ENCODE data around the gene INMT. TPM values are rescaled to one million over a fixed set of nuclear protein-coding genes. Genes with fewer than 3 reads are reported as not detected.

The INMT gene
- total RNA-seq, 6 experiments from 2014 or later: not detected

DNA sequence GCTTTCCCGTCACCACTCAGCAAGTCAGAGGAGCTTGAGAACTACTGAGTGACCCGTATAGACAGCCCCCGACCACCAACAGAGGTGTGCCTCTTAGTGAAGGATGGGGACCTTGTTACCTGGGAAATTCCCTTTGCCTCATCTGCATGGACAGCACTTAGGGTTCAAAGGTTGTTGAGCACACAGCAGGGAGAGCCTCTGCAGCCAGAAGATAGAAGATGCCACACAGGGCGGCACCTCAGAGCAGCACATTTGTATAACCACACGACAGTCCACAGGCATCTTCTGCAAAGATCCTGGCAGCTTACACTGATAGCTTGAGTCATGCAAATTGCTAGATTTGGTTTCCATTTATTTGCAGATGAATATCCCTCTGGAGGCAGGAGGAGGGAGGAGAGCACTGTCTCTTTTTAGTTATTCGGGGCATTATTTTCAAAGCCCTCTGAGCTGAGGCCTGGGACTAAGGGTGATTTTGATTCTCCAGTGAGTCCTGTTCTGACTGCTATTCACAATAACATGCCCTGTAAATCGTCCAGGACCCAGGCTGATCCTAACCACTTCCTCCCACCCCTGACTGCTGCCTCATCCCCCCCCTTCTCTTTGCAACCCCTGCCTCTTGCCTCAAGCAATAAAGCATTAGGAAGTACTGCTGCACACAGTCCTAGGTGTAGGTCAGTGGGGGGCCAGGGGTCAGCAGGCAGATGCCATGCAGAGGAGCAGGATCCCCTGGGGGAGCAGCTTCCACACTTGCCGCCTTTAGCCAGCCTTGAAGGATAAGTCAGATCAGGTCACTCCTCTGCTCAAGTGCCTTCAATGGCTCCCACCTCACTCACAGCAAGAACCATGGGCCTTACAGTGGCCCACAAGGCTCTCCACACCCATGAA lies 24.6 kb upstream of the INMT start:
- H3K4me3 Mint-ChIP-seq: no peak overlapping the region
- no peaks in the 10 kb centered on the region for H3K36me3 Mint-ChIP-seq (ENCODE audit: low read depth)
- no peak overlapping the region for H3K27ac Mint-ChIP-seq
- TF ChIP-seq, protein P1, sequence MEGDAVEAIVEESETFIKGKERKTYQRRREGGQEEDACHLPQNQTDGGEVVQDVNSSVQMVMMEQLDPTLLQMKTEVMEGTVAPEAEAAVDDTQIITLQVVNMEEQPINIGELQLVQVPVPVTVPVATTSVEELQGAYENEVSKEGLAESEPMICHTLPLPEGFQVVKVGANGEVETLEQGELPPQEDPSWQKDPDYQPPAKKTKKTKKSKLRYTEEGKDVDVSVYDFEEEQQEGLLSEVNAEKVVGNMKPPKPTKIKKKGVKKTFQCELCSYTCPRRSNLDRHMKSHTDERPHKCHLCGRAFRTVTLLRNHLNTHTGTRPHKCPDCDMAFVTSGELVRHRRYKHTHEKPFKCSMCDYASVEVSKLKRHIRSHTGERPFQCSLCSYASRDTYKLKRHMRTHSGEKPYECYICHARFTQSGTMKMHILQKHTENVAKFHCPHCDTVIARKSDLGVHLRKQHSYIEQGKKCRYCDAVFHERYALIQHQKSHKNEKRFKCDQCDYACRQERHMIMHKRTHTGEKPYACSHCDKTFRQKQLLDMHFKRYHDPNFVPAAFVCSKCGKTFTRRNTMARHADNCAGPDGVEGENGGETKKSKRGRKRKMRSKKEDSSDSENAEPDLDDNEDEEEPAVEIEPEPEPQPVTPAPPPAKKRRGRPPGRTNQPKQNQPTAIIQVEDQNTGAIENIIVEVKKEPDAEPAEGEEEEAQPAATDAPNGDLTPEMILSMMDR (IDR thresholded peaks at IDR 0.05): no peak
- peaks cover 55% of the 10 kb centered on the region for H3K27me3 Mint-ChIP-seq (ENCODE audit: insufficient read depth)
- peak; percentile 27 for DNase-seq
- no peaks in the 10 kb centered on the region for H3K4me1 Mint-ChIP-seq (ENCODE audit: low read depth)
- H3K9me3 Mint-ChIP-seq: no peaks in the 10 kb centered on the region

- Mint-ChIP-seq H3K27me3 (ENCODE audit: insufficient read depth) (peaks cover 64% of the 10 kb centered on the region), H3K9me3 (no peaks in the 10 kb centered on the region), H3K27ac (no peak overlapping the region), H3K36me3 (ENCODE audit: low read depth) (no peaks in the 10 kb centered on the region), H3K4me1 (ENCODE audit: low read depth) (no peaks in the 10 kb centered on the region), H3K4me3 (no peak overlapping the region)
- TF ChIP-seq, protein P1 (IDR thresholded peaks at IDR 0.05): no peak
- no peak for DNase-seq
These were observed 23.3 kb upstream of the INMT start for GRCh38 chr7:30728591-30729100.

- TF ChIP-seq, protein P1 (IDR thresholded peaks at IDR 0.05): no peak
- DNase-seq: no peak
- Mint-ChIP-seq H3K4me1 (ENCODE audit: low read depth) (no peaks in the 10 kb centered on the region), H3K9me3 (no peaks in the 10 kb centered on the region), H3K27ac (no peak overlapping the region), H3K36me3 (ENCODE audit: low read depth) (no peaks in the 10 kb centered on the region), H3K4me3 (no peak overlapping the region), H3K27me3 (ENCODE audit: insufficient read depth) (peaks cover 64% of the 10 kb centered on the region)
These were observed 22.3 kb upstream of the INMT start for GRCh38 chr7:30729642-30730041.

- DNase-seq: no peak
- no peaks in the 10 kb centered on the region for H3K36me3 Mint-ChIP-seq (ENCODE audit: low read depth)
- H3K27me3 Mint-ChIP-seq (ENCODE audit: insufficient read depth): peaks cover 62% of the 10 kb centered on the region
- H3K4me1 Mint-ChIP-seq (ENCODE audit: low read depth): no peaks in the 10 kb centered on the region
- no peak overlapping the region for H3K27ac Mint-ChIP-seq
- H3K4me3 Mint-ChIP-seq: no peak overlapping the region
- H3K9me3 Mint-ChIP-seq: no peaks in the 10 kb centered on the region
- TF ChIP-seq, protein P1 (IDR thresholded peaks at IDR 0.05): no peak
These were observed 21.8 kb upstream of the INMT start for GRCh38 chr7:30730097-30730496.

DNA sequence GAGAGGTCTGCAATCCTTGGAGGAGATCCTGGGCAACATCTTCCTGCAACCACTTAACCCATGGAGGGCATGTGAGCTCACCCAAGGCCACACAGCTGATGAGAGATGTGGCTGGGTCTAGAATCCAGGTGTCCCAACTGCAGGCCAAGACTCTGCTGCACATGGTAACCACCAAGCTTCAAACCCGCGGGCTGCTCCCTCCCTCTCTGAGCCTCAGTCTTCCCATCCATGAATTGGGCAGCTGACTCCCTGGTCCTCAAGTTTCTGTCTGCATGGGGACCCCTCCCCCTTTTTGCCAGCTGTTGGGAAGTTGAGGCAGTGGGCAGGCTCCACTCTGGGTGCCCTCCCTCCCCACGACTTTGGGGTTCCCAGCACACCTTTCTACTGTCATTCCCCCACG lies 20.9 kb upstream of the INMT start:
- H3K4me1 Mint-ChIP-seq (ENCODE audit: low read depth): no peaks in the 10 kb centered on the region
- TF ChIP-seq, protein P1 (IDR thresholded peaks at IDR 0.05): no peak
- H3K4me3 Mint-ChIP-seq: no peak overlapping the region
- DNase-seq: no peak
- H3K27ac Mint-ChIP-seq: no peak overlapping the region
- H3K27me3 Mint-ChIP-seq (ENCODE audit: insufficient read depth): peaks cover 57% of the 10 kb centered on the region
- no peaks in the 10 kb centered on the region for H3K36me3 Mint-ChIP-seq (ENCODE audit: low read depth)
- H3K9me3 Mint-ChIP-seq: no peaks in the 10 kb centered on the region
